ENCODE data around the gene FRMPD2. TPM values are rescaled to one million over a fixed set of nuclear protein-coding genes. Genes with fewer than 3 reads are reported as not detected.

Gene FRMPD2
- total and polyA plus RNA-seq, 2 donors (not counting 3 experiments of a cell fraction or from before 2014, with no cell fraction given) = 0.42 TPM; not detected in 1

- CTCF ChIA-PET = no interaction called here
- no TSS peak for BruUV-seq (replicated peaks)
Observed at GRCh38 chr10:48284002-48284546, 9.6 kb upstream of the FRMPD2 start.

More at GRCh38 chr10:48284002-48284546, 9.6 kb upstream of the FRMPD2 start:
- no peak for DNase-seq (ENCODE audit: low read depth, low spot score)
- no peaks in the 10 kb centered on the region for H4K20me1 ChIP-seq (replicated peaks; ENCODE audit: control insufficient read depth, extremely low read depth, insufficient read depth, low read length)
- TF ChIP-seq EZH2 (IDR thresholded peaks at IDR 0.05; ENCODE audit: borderline replicate concordance, low read depth, low read length, severe bottlenecking) = no peak
- no peak for TF ChIP-seq JUN (IDR thresholded peaks at IDR 0.05; ENCODE audit: borderline replicate concordance, insufficient read depth, insufficient read length, low read depth)
- no peak for TF ChIP-seq MYC (IDR thresholded peaks at IDR 0.05; ENCODE audit: low read depth, low read length)
- no peak for TF ChIP-seq MAX (IDR thresholded peaks at IDR 0.05; ENCODE audit: insufficient read depth, insufficient read length)
- TF ChIP-seq POLR2AphosphoS5 (IDR thresholded peaks at IDR 0.05; ENCODE audit: insufficient read depth, low read depth, low read length) = no peak
- TF ChIP-seq GATA2 (IDR thresholded peaks at IDR 0.05; ENCODE audit: insufficient read depth, insufficient read length, low read depth, low read length) = no peak
- no peak for TF ChIP-seq POLR2A (IDR thresholded peaks at IDR 0.05; ENCODE audit: low read depth, low read length)
- no peak for TF ChIP-seq CTCF (IDR thresholded peaks at IDR 0.05; ENCODE audit: extremely low read depth in 1 of 2, insufficient read depth in 1 of 2, low read depth in 1 of 2, low read length in 2 of 2)
- TF ChIP-seq FOS (IDR thresholded peaks at IDR 0.05; ENCODE audit: borderline replicate concordance, insufficient read depth, low read length) = no peak
- H3K9me1 ChIP-seq (replicated peaks; ENCODE audit: control insufficient read depth, extremely low read depth, insufficient read depth, low read length) = no peaks in the 10 kb centered on the region
- no peaks in the 10 kb centered on the region for H3K9me3 ChIP-seq (replicated peaks; ENCODE audit: control insufficient read depth, insufficient read depth, low read length)
- intact Hi-C loops (cut with micrococcal nuclease) = no loop called here
- H2AFZ ChIP-seq (ENCODE audit: low read depth, low read length) = no peak overlapping the region
- dilution Hi-C loops (cut with MboI; ENCODE audit: extremely low pct_ligation_motif_present, low sequenced_read_pairs) = no loop called here
- H3K27me3 ChIP-seq (ENCODE audit: control insufficient read depth in 2 of 2, insufficient read depth in 2 of 2, low read length in 2 of 2) = peaks cover 5 to 8% of the 10 kb centered on the region in 2 experiments
- H3K4me1 ChIP-seq (ENCODE audit: control insufficient read depth, extremely low read depth, insufficient read depth, low read length) = no peaks in the 10 kb centered on the region
- no peak for FAIRE-seq
- no peak overlapping the region for H3K9ac ChIP-seq (replicated peaks; ENCODE audit: extremely low read depth, insufficient read depth, low read length)
- no peaks in the 10 kb centered on the region for H3K79me2 ChIP-seq (ENCODE audit: control insufficient read depth, insufficient read depth, low read length)
- POLR2A ChIA-PET = no interaction called here
- no peak overlapping the region for H3K4me2 ChIP-seq (ENCODE audit: insufficient read depth, low read length)
- no peak overlapping the region for H3K4me3 ChIP-seq (replicated peaks in 1 of 3; ENCODE audit: insufficient read depth in 1 of 3, low read depth in 1 of 3, low read length in 3 of 3)
- no peak overlapping the region for H3K27ac ChIP-seq (ENCODE audit: insufficient read depth, low read depth, low read length)
- no peaks in the 10 kb centered on the region for H3K36me3 ChIP-seq (ENCODE audit: control insufficient read depth in 2 of 2, extremely low read depth in 1 of 2, insufficient read depth in 2 of 2, low read length in 2 of 2)

All from endothelial cell of umbilical vein (primary cell).